Measurements from ENCODE around the gene ZBTB17.

DNA sequence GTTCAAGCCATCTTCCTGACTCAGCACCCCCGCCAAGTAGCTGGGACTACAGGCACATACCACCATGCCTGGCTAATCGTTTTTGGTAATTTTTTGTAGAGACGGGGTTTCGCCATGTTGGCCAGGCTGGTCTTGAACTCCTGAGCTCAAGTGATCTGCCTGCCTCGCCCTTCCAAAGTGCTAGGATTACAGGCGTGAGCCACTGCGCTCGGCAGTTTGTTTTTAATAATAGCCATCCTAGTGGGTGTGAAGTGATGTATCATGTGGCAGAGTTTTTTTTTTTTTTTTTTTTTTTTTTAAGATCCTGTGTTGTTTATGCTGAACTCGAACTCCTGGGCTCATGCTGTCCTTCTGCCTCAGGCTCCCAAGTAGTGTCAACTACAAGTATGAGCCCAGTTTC, 76.6 kb downstream of the ZBTB17 start:
- TF ChIP-seq POLR2A (IDR thresholded peaks at IDR 0.05; ENCODE audit: low read depth, low read length), result no peak
- no peak for TF ChIP-seq POLR2AphosphoS5 (IDR thresholded peaks at IDR 0.05; ENCODE audit: low read depth, low read length)
- no peak for TF ChIP-seq POU2F2 (IDR thresholded peaks at IDR 0.05; ENCODE audit: low read depth, low read length)
- no peak for TF ChIP-seq TAF1 (IDR thresholded peaks at IDR 0.05; ENCODE audit: low read depth, low read length)
- no peak for TF ChIP-seq SPI1 (IDR thresholded peaks at IDR 0.05; ENCODE audit: low read depth, low read length)
- TF ChIP-seq PAX5 (IDR thresholded peaks at IDR 0.05; ENCODE audit: insufficient read depth, low read length, severe bottlenecking), result no peak
